Activated CD8-positive, alpha-beta T cell treated with anti-CD3 and anti-CD28 coated beads for 36 hours (primary cell): Measurements from ENCODE around the gene MBD5. TPM values are rescaled to one million over a fixed set of nuclear protein-coding genes. Genes with fewer than 3 reads are reported as not detected.

ENCODE experiments used
- ATAC-seq: fragments of 200-7000 bp; cut with Tn5 transposase; one replicate; pipeline ENCODE4 v1.10.0; 2021; ENCODE audit warnings: mild to moderate bottlenecking, moderate library complexity
- CTCF ChIA-PET: fragments of 350-600 bp; sonication (Branson Sonifier 250); formaldehyde crosslinking; loops from one replicate; lab custom pipeline; 2021; ENCODE audit warnings: antibody characterized with exemption; lab: Charles Lee
- POLR2A ChIA-PET: fragments of 350-600 bp; sonication (Branson Sonifier 250); formaldehyde crosslinking; loops from one replicate; lab custom pipeline; 2021; ENCODE audit warnings: antibody characterized with exemption; lab: Charles Lee
- DNase-seq: peaks from one replicate; pipeline ENCODE4 v3.0.0-alpha.2; 2020
- H3K27ac Mint-ChIP-seq: one replicate; pipeline ENCODE4 v1.8.0; 2021; ENCODE audit warnings: mild to moderate bottlenecking, mixed read lengths
- H3K27me3 Mint-ChIP-seq: one replicate; pipeline ENCODE4 v1.8.0; 2021; ENCODE audit warnings: mixed read lengths
- H3K36me3 Mint-ChIP-seq: one replicate; pipeline ENCODE4 v1.8.0; 2021; ENCODE audit warnings: low read depth, mixed read lengths
- H3K4me1 Mint-ChIP-seq: one replicate; pipeline ENCODE4 v1.8.0; 2021; ENCODE audit warnings: low read depth, mixed read lengths
- H3K4me3 Mint-ChIP-seq: one replicate; pipeline ENCODE4 v1.8.0; 2021; ENCODE audit warnings: mild to moderate bottlenecking, moderate library complexity, mixed read lengths
- H3K9me3 Mint-ChIP-seq: one replicate; pipeline ENCODE4 v1.8.0; 2021; ENCODE audit warnings: mixed read lengths
- CTCF ChIP-seq: fragments of 200-600 bp; IDR thresholded peaks from one replicate; pipeline ENCODE4 v1.8.0; 2022; ENCODE audit warnings: antibody characterized with exemption, mild to moderate bottlenecking
- intact Hi-C: fragments of 100-400 bp; cut with micrococcal nuclease; formaldehyde crosslinking; loops from one replicate; pipeline ENCODE4 v1.10.0; 2022
- total RNA-seq, 2 experiments: library from RNA; stranded (reverse); gene quantifications; one replicate each; pipeline ENCODE4 v1.2.3, GENCODE V29; 2021

MBD5 gene
- total RNA-seq, 2 experiments from 2014 or later: 16.6 to 17.9 TPM

GRCh38 chr2:148557844-148558436 is 537.0 kb downstream of the MBD5 start:
- no peaks in the 10 kb centered on the region for H3K27me3 Mint-ChIP-seq
- H3K27ac Mint-ChIP-seq: no peak overlapping the region
- H3K36me3 Mint-ChIP-seq: peaks cover 1% of the 10 kb centered on the region
- ChIA-PET CTCF (no interaction called here), POLR2A (no interaction called here)
- peak; percentile 50 for TF ChIP-seq CTCF
- intact Hi-C loops: loop anchor here (10.0 kb wide), 1 partner anchor 317 kb away; the partner anchor contains the start of gene KIF5C
- DNase-seq: no peak
- H3K4me1 Mint-ChIP-seq: peaks cover 2% of the 10 kb centered on the region
- H3K9me3 Mint-ChIP-seq: peaks cover 2% of the 10 kb centered on the region
- no peak overlapping the region for H3K4me3 Mint-ChIP-seq
- no peak for ATAC-seq

- ChIA-PET POLR2A (interaction anchor here (1.0 to 1.6 kb wide), 2 partner anchors 18 to 49 kb away, joined by 3 read pairs; no protein-coding TSS in a partner anchor), CTCF (interaction anchor here (1.0 kb wide), 1 partner anchor 51 kb away, joined by 3 read pairs; no protein-coding TSS in a partner anchor)
- Mint-ChIP-seq H3K4me1 (peaks cover 2% of the 10 kb centered on the region), H3K4me3 (no peak overlapping the region), H3K9me3 (peaks cover 2% of the 10 kb centered on the region), H3K27me3 (no peaks in the 10 kb centered on the region), H3K27ac (no peak overlapping the region), H3K36me3 (peaks cover 1% of the 10 kb centered on the region)
- no peak for TF ChIP-seq CTCF
- ATAC-seq (no peak), DNase-seq (no peak)
- intact Hi-C loops: loop anchor here (10.0 kb wide), 1 partner anchor 434 kb away; no protein-coding TSS in a partner anchor
These were observed 539.6 kb downstream of the MBD5 start for GRCh38 chr2:148560496-148560895.

GRCh38 chr2:148561389-148561788 is 540.5 kb downstream of the MBD5 start:
- no peak overlapping the region for H3K27ac Mint-ChIP-seq
- ChIA-PET POLR2A (interaction anchor here (1.6 kb wide), 1 partner anchor 17 kb away, joined by 3 read pairs; no protein-coding TSS in a partner anchor), CTCF (interaction anchor here (1.0 to 1.8 kb wide), 3 partner anchors 9 to 52 kb away, joined by 3 to 5 read pairs (median 3); no protein-coding TSS in a partner anchor)
- ATAC-seq (no peak), DNase-seq (no peak)
- H3K36me3 Mint-ChIP-seq: peaks cover 1% of the 10 kb centered on the region
- no peaks in the 10 kb centered on the region for H3K27me3 Mint-ChIP-seq
- peaks cover 2% of the 10 kb centered on the region for H3K9me3 Mint-ChIP-seq
- peaks cover under 1% of the 10 kb centered on the region for H3K4me1 Mint-ChIP-seq
- intact Hi-C loops: loop anchor here (10.0 kb wide), 1 partner anchor 433 kb away; no protein-coding TSS in a partner anchor
- TF ChIP-seq CTCF: no peak
- H3K4me3 Mint-ChIP-seq: no peak overlapping the region

GRCh38 chr2:148565272-148565894 is 544.5 kb downstream of the MBD5 start:
- ChIA-PET CTCF (no interaction called here), POLR2A (no interaction called here)
- no peak overlapping the region for H3K27ac Mint-ChIP-seq
- no peak for ATAC-seq
- intact Hi-C loops: loop anchor here (10.0 kb wide), 1 partner anchor 429 kb away; no protein-coding TSS in a partner anchor
- no peaks in the 10 kb centered on the region for H3K27me3 Mint-ChIP-seq
- no peaks in the 10 kb centered on the region for H3K36me3 Mint-ChIP-seq
- DNase-seq: no peak
- no peaks in the 10 kb centered on the region for H3K9me3 Mint-ChIP-seq
- no peak overlapping the region for H3K4me3 Mint-ChIP-seq
- peaks cover 20% of the 10 kb centered on the region for H3K4me1 Mint-ChIP-seq
- TF ChIP-seq CTCF: peak; percentile 2

Other genes with a start within 250 kb of the MBD5 start
- gene ACVR2A, start 176.1 kb upstream of the MBD5 start, total RNA-seq: 1 to 10 TPM in 1 of 2 experiments, under 1 TPM in 1; 0.63 to 1.2 TPM
- 10 to 100 TPM; 31.1 to 33.0 TPM for gene ORC4, start 354 bp upstream of the MBD5 start, total RNA-seq